Mononuclear cell (primary cell): ENCODE data around the gene HTRA3. TPM values are rescaled to one million over a fixed set of nuclear protein-coding genes. Genes with fewer than 3 reads are reported as not detected.

Experiments used
- H3K27me3 ChIP-seq: 2 replicates; pipeline ENCODE4 v1.6.0; 2011; ENCODE audit warnings: low read length, control low read depth; ENCODE audit not compliant: insufficient read depth
- H3K4me1 ChIP-seq: 2 replicates; pipeline ENCODE4 v1.5.1; 2011; ENCODE audit warnings: mild to moderate bottlenecking, low read length, control low read depth; ENCODE audit not compliant: insufficient read depth
- H3K4me3 ChIP-seq: 2 replicates; pipeline ENCODE4 v1.5.1; 2011; ENCODE audit warnings: mild to moderate bottlenecking, low read length, moderate library complexity
- H3K9me3 ChIP-seq: 2 replicates; pipeline ENCODE4 v1.5.1; 2011; ENCODE audit warnings: low read depth, mild to moderate bottlenecking, control low read depth, low read length
- total RNA-seq: library from RNA; depleted of rRNA; stranded (reverse); fragments of >200 nt; gene quantifications from one replicate; pipeline ENCODE4 v1.2.3, GENCODE V29; 2012

The HTRA3 gene
- total RNA-seq, 1 donor: not detected

GRCh38 chr4:8230033-8230432, 39.5 kb upstream of the HTRA3 start:
- H3K4me1 ChIP-seq: peaks cover 36% of the 10 kb centered on the region
- H3K27me3 ChIP-seq: no peaks in the 10 kb centered on the region
- H3K4me3 ChIP-seq: no peak overlapping the region

GRCh38 chr4:8230891-8231290, 38.7 kb upstream of the HTRA3 start:
- Histone ChIP-seq H3K4me3 (no peak overlapping the region), H3K4me1 (peaks cover 30% of the 10 kb centered on the region), H3K9me3 (no peaks in the 10 kb centered on the region), H3K27me3 (no peaks in the 10 kb centered on the region)

More at GRCh38 chr4:8230033-8230432, 39.5 kb upstream of the HTRA3 start:
- no peaks in the 10 kb centered on the region for H3K9me3 ChIP-seq

- Histone ChIP-seq H3K4me1 (peaks cover 26% of the 10 kb centered on the region), H3K9me3 (no peaks in the 10 kb centered on the region), H3K27me3 (no peaks in the 10 kb centered on the region), H3K4me3 (no peak overlapping the region)
Observed at GRCh38 chr4:8231551-8232049, 38.0 kb upstream of the HTRA3 start.

GRCh38 chr4:8232748-8233147, 36.8 kb upstream of the HTRA3 start:
- peaks cover 14% of the 10 kb centered on the region for H3K4me1 ChIP-seq
- no peak overlapping the region for H3K4me3 ChIP-seq
- H3K9me3 ChIP-seq: no peaks in the 10 kb centered on the region
- no peaks in the 10 kb centered on the region for H3K27me3 ChIP-seq

DNA sequence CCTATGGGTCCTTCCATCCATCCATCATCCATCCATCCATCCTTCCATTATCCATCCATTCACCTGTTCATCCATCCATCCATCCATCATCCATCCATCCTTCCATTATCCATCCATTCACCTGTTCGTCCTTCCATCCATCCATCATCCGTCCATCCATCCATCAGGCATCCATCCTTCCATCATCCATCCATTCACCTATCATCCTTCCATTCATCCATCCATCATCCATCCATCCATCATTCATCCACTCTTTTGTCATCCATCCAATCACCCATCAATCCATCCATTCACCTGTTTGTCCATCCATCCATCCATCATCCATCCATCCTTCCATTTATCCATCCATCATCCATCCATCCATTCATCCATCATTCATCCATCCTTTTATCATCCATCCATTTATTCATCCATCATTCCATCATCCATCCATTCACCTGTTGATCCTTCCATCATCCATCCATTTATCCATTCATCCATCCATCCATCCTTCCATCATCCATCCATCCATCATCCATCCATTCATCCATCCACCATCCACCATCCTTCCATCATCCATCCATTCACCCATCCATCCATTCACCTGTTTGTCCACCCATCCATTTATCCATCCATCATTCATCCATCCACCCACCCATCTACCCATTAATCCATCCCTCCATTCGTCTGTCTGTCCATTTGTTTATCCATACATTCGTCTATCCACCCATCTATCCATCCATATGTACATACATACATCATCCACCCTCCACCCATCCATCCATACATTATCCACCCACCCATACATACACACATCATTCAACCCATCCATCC, 35.7 kb upstream of the HTRA3 start:
- Histone ChIP-seq H3K4me1 (peaks cover 3% of the 10 kb centered on the region), H3K9me3 (no peaks in the 10 kb centered on the region), H3K4me3 (no peak overlapping the region), H3K27me3 (no peaks in the 10 kb centered on the region)

- no peaks in the 10 kb centered on the region for H3K4me1 ChIP-seq
- H3K27me3 ChIP-seq: no peaks in the 10 kb centered on the region
- no peak overlapping the region for H3K4me3 ChIP-seq
- no peaks in the 10 kb centered on the region for H3K9me3 ChIP-seq
Observed at GRCh38 chr4:8234715-8235114, 34.8 kb upstream of the HTRA3 start.

GRCh38 chr4:8235224-8235623, 34.3 kb upstream of the HTRA3 start:
- no peak overlapping the region for H3K4me3 ChIP-seq
- no peaks in the 10 kb centered on the region for H3K9me3 ChIP-seq
- H3K27me3 ChIP-seq: no peaks in the 10 kb centered on the region
- no peaks in the 10 kb centered on the region for H3K4me1 ChIP-seq

DNA sequence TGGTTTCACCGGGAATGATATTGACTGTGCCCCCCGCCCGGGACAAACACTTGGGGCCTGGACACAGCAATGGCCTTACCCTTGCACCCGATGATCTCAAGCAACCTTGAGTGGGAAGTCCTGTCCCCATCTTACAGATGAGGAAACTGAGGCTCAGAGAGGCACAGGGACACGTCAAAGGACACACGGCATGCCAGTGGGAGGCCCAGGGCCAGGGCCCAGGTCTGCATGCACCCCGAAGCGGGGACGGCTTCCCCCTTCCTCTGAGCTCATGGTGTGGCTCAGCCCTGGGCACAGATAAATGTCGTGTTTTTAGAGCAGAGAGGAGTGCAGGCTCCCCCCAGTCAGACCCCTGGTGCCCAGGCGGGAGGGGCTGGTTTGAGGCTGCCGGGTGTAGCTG, 33.9 kb upstream of the HTRA3 start:
- Histone ChIP-seq H3K27me3 (no peaks in the 10 kb centered on the region), H3K4me3 (no peak overlapping the region), H3K9me3 (no peaks in the 10 kb centered on the region), H3K4me1 (no peaks in the 10 kb centered on the region)

- no peak overlapping the region for H3K4me3 ChIP-seq
- no peaks in the 10 kb centered on the region for H3K27me3 ChIP-seq
- H3K4me1 ChIP-seq: no peaks in the 10 kb centered on the region
- no peaks in the 10 kb centered on the region for H3K9me3 ChIP-seq
Observed at GRCh38 chr4:8236106-8236919, 33.2 kb upstream of the HTRA3 start.

DNA sequence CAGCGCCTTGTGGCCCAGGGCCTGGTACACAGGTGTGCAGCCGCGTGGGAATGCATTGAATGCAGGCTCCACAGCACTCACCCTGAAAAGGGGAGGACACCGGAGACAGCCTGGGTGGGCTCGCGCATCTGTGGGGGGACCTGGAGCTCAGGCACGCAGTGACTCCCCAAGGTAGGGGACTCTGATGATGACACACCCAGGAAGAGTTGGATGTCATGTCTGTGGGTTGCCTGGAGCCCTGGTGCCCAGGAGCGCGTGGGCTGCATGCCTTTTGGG, 32.7 kb upstream of the HTRA3 start:
- Histone ChIP-seq H3K4me3 (no peak overlapping the region), H3K4me1 (peaks cover under 1% of the 10 kb centered on the region), H3K9me3 (no peaks in the 10 kb centered on the region), H3K27me3 (no peaks in the 10 kb centered on the region)

DNA sequence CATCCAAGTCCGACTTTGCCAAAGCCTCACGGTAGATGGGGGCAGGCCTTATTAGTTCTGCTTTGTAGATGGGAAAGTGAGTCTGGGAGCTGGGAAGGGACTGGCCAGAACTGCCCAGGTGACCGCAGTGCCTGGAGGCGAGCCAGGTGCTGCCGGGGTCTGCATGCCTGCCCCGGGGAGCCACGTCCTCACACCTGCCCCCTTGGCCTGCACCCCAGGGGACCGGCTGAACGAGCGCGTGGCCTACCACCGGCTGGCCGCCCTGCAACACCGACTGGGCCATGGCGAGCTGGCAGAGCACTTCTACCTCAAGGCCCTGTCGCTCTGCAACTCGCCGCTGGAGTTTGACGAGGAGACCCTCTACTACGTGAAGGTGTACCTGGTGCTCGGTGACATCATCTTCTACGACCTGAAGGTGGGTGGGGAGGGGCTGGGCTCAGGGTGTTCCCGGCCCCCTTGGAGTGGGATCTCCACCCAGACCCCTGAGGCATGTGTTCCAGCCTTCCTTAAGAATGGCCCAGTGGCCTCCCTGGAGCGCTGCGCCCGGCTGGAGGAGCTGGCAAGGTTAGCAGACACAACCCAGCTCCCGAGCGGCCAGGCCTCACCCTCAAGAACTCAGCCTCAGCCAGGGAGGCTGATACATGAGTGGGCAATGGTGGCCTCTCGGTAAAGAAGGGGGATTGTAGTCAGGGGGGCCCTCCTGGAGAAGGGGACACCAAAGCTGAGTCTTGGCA, 32.1 kb upstream of the HTRA3 start:
- Histone ChIP-seq H3K27me3 (no peaks in the 10 kb centered on the region), H3K4me1 (peaks cover 7% of the 10 kb centered on the region), H3K9me3 (no peaks in the 10 kb centered on the region)

DNA sequence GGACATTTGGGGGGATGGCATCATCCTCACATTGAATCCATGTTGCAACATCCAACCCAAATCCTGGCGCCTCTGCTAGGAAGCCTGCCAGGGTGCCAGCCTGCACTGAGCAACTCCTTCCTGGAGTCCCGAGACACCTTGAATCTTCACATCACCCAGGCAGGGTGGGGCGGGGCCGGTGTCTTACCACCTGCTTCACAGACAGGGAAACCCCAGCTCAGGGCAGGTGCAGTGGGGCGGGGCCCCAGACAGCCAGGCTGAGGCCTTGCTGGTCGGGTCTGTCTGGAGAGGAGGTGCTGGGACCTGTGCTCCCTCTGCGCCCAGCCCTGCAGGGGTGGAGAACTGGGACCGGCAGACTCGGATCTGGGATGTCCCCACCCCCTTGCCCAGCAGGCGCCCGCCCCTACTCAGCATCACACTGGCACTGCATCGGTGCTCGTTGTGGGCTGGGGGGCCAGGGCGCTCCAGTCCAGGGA, 31.5 kb upstream of the HTRA3 start:
- Histone ChIP-seq H3K4me1 (peaks cover 10% of the 10 kb centered on the region), H3K4me3 (no peak overlapping the region), H3K27me3 (no peaks in the 10 kb centered on the region), H3K9me3 (no peaks in the 10 kb centered on the region)

More for the DNA sequence above, 32.1 kb upstream of the HTRA3 start:
- H3K4me3 ChIP-seq: no peak overlapping the region

DNA sequence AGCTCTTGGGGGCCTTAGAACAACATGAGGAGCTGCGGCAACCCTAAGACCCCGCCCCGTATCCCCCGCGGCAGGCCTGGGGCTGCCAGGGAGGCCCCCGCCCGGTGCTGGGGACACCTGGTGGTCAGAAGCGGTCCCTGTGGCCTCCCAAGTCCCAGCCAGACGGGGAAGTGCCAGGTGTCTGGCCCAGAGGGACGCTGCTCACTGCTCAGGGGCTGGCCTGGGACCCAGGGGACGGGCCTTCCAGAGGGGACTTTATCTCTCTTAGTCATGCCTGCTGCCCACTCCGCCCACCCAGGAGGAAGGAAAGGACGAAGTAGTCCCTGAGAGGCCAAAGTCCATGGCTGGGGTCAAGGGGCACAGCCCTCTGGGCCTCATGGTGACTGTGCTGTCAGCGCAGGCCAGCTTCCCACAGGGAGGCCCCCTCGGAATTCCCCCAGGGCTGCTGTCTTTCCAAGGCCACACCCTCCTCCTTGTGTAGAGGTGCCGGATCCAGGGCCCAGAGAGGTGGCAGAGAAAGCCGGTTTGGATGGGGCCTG, 31.0 kb upstream of the HTRA3 start:
- Histone ChIP-seq H3K4me3 (no peak overlapping the region), H3K4me1 (peaks cover 10% of the 10 kb centered on the region), H3K9me3 (no peaks in the 10 kb centered on the region), H3K27me3 (no peaks in the 10 kb centered on the region)

DNA sequence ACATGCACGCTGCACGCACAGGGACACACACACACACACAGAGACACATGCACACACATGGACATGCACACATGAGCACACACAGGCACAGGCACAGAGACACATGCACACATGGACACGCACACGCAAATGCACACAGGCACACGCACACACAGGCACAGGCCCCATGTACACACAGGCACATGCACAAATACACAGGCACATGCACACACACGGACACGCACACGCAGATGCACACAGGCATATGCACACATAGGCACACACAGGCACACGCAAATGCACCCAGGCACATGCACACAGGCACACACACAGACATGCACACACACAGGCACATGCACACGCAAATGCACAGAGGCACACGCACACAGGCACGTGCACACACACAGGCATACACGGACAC, 30.3 kb upstream of the HTRA3 start:
- H3K4me1 ChIP-seq: peaks cover 10% of the 10 kb centered on the region
- no peaks in the 10 kb centered on the region for H3K9me3 ChIP-seq
- no peaks in the 10 kb centered on the region for H3K27me3 ChIP-seq
- no peak overlapping the region for H3K4me3 ChIP-seq

- Histone ChIP-seq H3K9me3 (no peaks in the 10 kb centered on the region), H3K4me3 (no peak overlapping the region), H3K27me3 (no peaks in the 10 kb centered on the region), H3K4me1 (peaks cover 10% of the 10 kb centered on the region)
Observed at GRCh38 chr4:8239661-8240060, 29.9 kb upstream of the HTRA3 start.
